C4-2B (cell line): ENCODE data around the gene TMEM126B.

Experiments used
- CTCF ChIP-seq: fragments of 450-650 bp; conservative IDR thresholded peaks from 2 replicates; pipeline ENCODE4 v1.5.1; 2017; ENCODE audit warnings: mild to moderate bottlenecking
- ZFX ChIP-seq: fragments of 450-650 bp; IDR thresholded peaks from 2 replicates; pipeline ENCODE4 v1.6.1; 2017

- TF ChIP-seq CTCF, result no peak
- TF ChIP-seq ZFX, result no peak
These were observed 25.2 kb upstream of the TMEM126B start for GRCh38 chr11:85603220-85603619.
